ENCODE data around the gene CHI3L1. TPM values are rescaled to one million over a fixed set of nuclear protein-coding genes. Genes with fewer than 3 reads are reported as not detected.

The CHI3L1 gene
- total and polyA plus RNA-seq, 10 of the 15 experiments (the other 5 are each of a cell fraction or from before 2014, with no cell fraction given) = 0.10 to 1.7 (median 0.39) TPM

DNA sequence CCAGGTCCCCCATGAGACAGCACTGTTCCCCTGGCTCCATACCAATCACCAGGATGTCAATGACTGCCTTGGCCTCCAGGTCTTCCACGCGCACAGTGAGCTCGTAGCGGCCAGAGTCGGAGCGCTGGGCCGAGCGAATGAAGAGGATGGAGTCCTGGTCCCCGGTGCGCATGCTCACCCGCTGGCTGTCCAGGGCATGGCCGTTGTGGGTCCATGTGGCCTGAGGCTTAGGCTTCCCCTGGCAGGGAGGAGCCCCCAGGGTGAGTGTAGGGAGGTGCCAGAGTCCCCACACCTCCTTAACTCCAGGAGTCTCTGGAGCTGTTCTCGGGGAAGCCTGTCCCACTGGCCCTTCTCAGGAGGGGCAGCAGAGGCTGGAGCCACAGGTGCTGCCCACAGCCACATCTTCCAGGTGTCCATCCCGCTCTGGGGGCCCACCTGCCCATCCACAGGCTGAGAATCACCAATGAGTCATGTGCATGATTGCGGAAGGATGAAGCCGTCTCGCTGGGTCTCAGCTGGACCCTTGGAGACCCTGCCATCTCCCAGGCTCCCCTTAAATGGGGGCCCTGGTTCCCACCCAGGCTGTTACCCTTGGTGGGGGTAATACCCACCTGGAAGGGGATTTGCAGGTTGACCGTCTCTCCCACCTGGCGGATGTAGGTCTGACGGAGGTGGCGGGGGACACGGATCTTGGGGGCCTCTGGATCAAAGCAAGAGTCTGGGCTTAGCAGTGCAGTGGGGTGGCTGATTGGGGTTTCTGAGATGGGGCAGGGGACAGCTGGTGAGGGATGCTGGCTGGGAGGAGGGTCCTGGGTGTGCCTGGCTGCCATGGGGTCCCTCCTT is 14.9 kb downstream of the CHI3L1 start:
- in situ Hi-C loops (cut with MboI) = no loop called here
- POLR2A ChIA-PET = no interaction called here
- TF ChIP-seq PAX8 (IDR thresholded peaks at IDR 0.05) (no peak), ZBED1 (IDR thresholded peaks at IDR 0.05; ENCODE audit: borderline replicate concordance) (no peak), NRF1 (conservative IDR thresholded peaks at IDR 0.05; ENCODE audit: low read depth, low read length) (no peak), WRNIP1 (IDR thresholded peaks at IDR 0.05; ENCODE audit: borderline replicate concordance, low read depth, low read length) (no peak), BRCA1 (IDR thresholded peaks at IDR 0.05; ENCODE audit: low read depth, low read length) (no peak), LARP7 (IDR thresholded peaks at IDR 0.05) (no peak), ZZZ3 (IDR thresholded peaks at IDR 0.05; ENCODE audit: control insufficient read depth, insufficient read length, low read depth) (no peak), RCOR1 (conservative IDR thresholded peaks at IDR 0.05; ENCODE audit: low read depth, low read length) (no peak)
- TF ChIP-seq, protein P1, sequence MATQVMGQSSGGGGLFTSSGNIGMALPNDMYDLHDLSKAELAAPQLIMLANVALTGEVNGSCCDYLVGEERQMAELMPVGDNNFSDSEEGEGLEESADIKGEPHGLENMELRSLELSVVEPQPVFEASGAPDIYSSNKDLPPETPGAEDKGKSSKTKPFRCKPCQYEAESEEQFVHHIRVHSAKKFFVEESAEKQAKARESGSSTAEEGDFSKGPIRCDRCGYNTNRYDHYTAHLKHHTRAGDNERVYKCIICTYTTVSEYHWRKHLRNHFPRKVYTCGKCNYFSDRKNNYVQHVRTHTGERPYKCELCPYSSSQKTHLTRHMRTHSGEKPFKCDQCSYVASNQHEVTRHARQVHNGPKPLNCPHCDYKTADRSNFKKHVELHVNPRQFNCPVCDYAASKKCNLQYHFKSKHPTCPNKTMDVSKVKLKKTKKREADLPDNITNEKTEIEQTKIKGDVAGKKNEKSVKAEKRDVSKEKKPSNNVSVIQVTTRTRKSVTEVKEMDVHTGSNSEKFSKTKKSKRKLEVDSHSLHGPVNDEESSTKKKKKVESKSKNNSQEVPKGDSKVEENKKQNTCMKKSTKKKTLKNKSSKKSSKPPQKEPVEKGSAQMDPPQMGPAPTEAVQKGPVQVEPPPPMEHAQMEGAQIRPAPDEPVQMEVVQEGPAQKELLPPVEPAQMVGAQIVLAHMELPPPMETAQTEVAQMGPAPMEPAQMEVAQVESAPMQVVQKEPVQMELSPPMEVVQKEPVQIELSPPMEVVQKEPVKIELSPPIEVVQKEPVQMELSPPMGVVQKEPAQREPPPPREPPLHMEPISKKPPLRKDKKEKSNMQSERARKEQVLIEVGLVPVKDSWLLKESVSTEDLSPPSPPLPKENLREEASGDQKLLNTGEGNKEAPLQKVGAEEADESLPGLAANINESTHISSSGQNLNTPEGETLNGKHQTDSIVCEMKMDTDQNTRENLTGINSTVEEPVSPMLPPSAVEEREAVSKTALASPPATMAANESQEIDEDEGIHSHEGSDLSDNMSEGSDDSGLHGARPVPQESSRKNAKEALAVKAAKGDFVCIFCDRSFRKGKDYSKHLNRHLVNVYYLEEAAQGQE (IDR thresholded peaks at IDR 0.05; ENCODE audit: low read depth, low read length) = no peak
- TF ChIP-seq, protein P2, sequence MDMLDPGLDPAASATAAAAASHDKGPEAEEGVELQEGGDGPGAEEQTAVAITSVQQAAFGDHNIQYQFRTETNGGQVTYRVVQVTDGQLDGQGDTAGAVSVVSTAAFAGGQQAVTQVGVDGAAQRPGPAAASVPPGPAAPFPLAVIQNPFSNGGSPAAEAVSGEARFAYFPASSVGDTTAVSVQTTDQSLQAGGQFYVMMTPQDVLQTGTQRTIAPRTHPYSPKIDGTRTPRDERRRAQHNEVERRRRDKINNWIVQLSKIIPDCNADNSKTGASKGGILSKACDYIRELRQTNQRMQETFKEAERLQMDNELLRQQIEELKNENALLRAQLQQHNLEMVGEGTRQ (IDR thresholded peaks at IDR 0.05; ENCODE audit: borderline replicate concordance, low read depth, low read length) = no peak
- TF ChIP-seq, protein P3, sequence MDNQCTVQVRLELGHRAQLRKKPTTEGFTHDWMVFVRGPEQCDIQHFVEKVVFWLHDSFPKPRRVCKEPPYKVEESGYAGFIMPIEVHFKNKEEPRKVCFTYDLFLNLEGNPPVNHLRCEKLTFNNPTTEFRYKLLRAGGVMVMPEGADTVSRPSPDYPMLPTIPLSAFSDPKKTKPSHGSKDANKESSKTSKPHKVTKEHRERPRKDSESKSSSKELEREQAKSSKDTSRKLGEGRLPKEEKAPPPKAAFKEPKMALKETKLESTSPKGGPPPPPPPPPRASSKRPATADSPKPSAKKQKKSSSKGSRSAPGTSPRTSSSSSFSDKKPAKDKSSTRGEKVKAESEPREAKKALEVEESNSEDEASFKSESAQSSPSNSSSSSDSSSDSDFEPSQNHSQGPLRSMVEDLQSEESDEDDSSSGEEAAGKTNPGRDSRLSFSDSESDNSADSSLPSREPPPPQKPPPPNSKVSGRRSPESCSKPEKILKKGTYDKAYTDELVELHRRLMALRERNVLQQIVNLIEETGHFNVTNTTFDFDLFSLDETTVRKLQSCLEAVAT (IDR thresholded peaks at IDR 0.05) = no peak
- TF ChIP-seq, protein P4, sequence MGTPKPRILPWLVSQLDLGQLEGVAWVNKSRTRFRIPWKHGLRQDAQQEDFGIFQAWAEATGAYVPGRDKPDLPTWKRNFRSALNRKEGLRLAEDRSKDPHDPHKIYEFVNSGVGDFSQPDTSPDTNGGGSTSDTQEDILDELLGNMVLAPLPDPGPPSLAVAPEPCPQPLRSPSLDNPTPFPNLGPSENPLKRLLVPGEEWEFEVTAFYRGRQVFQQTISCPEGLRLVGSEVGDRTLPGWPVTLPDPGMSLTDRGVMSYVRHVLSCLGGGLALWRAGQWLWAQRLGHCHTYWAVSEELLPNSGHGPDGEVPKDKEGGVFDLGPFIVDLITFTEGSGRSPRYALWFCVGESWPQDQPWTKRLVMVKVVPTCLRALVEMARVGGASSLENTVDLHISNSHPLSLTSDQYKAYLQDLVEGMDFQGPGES (IDR thresholded peaks at IDR 0.05) = no peak
- TF ChIP-seq, protein P5, sequence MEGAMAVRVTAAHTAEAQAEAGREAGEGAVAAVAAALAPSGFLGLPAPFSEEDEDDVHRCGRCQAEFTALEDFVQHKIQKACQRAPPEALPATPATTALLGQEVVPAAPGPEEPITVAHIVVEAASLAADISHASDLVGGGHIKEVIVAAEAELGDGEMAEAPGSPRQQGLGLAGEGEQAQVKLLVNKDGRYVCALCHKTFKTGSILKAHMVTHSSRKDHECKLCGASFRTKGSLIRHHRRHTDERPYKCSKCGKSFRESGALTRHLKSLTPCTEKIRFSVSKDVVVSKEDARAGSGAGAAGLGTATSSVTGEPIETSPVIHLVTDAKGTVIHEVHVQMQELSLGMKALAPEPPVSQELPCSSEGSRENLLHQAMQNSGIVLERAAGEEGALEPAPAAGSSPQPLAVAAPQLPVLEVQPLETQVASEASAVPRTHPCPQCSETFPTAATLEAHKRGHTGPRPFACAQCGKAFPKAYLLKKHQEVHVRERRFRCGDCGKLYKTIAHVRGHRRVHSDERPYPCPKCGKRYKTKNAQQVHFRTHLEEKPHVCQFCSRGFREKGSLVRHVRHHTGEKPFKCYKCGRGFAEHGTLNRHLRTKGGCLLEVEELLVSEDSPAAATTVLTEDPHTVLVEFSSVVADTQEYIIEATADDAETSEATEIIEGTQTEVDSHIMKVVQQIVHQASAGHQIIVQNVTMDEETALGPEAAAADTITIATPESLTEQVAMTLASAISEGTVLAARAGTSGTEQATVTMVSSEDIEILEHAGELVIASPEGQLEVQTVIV (IDR thresholded peaks at IDR 0.05; ENCODE audit: borderline replicate concordance, partially characterized antibody) = no peak

More for the DNA sequence above, 14.9 kb downstream of the CHI3L1 start:
- Histone ChIP-seq H3K27me3 (replicated peaks in 1 of 2; ENCODE audit: control insufficient read depth in 2 of 2, insufficient read depth in 2 of 2, low read length in 1 of 2) (no peaks in the 10 kb centered on the region; a peak in 2 of 4 replicates), H3K4me1 (ENCODE audit: control insufficient read depth, insufficient read depth, low read length) (peaks cover 4% of the 10 kb centered on the region; the same call in 1 of the 2 replicates), H4K20me1 (ENCODE audit: control insufficient read depth, insufficient read depth) (no peaks in the 10 kb centered on the region), H3K9ac (ENCODE audit: control insufficient read depth, insufficient read depth, low read length) (no peak overlapping the region), H2AFZ (ENCODE audit: control insufficient read depth, low read depth, low read length) (no peak overlapping the region), H3K4me2 (ENCODE audit: control insufficient read depth, insufficient read depth) (no peak overlapping the region), H3K4me3 (no peak overlapping the region), H3K27ac (ENCODE audit: control insufficient read depth, insufficient read depth) (no peak overlapping the region), H3K9me3 (replicated peaks; ENCODE audit: control insufficient read depth, insufficient read depth, low read length) (no peaks in the 10 kb centered on the region), H3K79me2 (ENCODE audit: control insufficient read depth, insufficient read depth, low read length) (no peaks in the 10 kb centered on the region), H3K36me3 (ENCODE audit: control insufficient read depth in 2 of 2, insufficient read depth in 2 of 2, low read length in 1 of 2) (no peaks in the 10 kb centered on the region)
- FAIRE-seq (no peak), ATAC-seq (no peak), DNase-seq (ENCODE audit: low read depth, low spot score) (no peak)
- no TSS peak for BruUV-seq (replicated peaks)
- SMC1A ChIA-PET (ENCODE audit: uncharacterized antibody, unreplicated experiment) = interaction anchor here (1.3 to 3.6 kb wide), 6 partner anchors 10 to 132 kb away, joined by 5 to 28 read pairs (median 10); no protein-coding TSS in a partner anchor
- intact Hi-C loops (cut with micrococcal nuclease; ENCODE audit: unreplicated experiment) = loop anchor here (1.0 to 5.0 kb wide), 4 partner anchors 45 to 132 kb away; no protein-coding TSS in a partner anchor
- CTCF ChIA-PET = interaction anchor here (0.5 to 8.0 kb wide), 24 partner anchors 9 to 307 kb away, joined by 3 to 114 read pairs (median 6); no protein-coding TSS in a partner anchor
- RAD21 ChIA-PET (ENCODE audit: unreplicated experiment) = interaction anchor here (0.9 to 4.5 kb wide), 7 partner anchors 20 to 137 kb away, joined by 3 to 35 read pairs (median 13); no protein-coding TSS in a partner anchor
- 68% methylated on average over 22 of the region's 22 CpGs for WGBS (ENCODE audit: insufficient coverage, insufficient replicate concordance, low lambda C conversion rate, missing lambda C conversion rate)

Data from GM12878 (cell line).